ENCODE measurements around the gene ZNF865. TPM values are rescaled to one million over a fixed set of nuclear protein-coding genes. Genes with fewer than 3 reads are reported as not detected.
"Not testable (repeated sequence)": the region's sequence is repeated elsewhere in the genome, so short reads cannot be mapped to it uniquely, and the experiment has no call there.

The ZNF865 gene
- total RNA-seq, 1 experiment from 2014 or later: 21.7 TPM

DNA sequence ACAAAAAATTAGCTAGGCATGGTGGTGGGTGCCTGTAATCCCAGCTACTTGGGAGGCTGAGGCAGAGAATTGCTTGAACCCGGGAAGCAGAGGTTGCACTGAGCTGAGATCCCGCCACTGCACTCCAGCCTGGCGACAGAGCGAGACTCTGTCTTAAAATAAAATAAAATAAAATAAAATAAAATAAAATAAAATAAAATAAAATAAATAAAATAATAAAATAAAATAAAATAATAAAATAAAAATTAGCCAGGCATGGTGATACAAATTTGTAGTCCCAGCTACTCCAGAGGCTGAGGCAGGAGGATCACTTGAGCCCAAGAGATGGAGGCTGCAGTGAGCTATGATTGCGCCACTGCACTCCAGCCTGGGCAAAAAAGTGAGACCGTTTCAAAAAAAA is 31.5 kb upstream of the ZNF865 start:
- H3K9me3 Mint-ChIP-seq; H3K27me3 Mint-ChIP-seq (ENCODE audit: low read depth); H3K4me3 Mint-ChIP-seq; DNase-seq (ENCODE audit: low spot score); H3K27ac Mint-ChIP-seq; ATAC-seq; H3K4me1 Mint-ChIP-seq: not testable (repeated sequence)
- ChIA-PET CTCF (interaction anchor here (0.6 to 1.2 kb wide), 5 partner anchors 16 to 136 kb away, joined by 3 read pairs; partner anchors contain the start of genes FIZ1 and ZNF784), POLR2A (interaction anchor here (0.7 to 0.8 kb wide), 2 partner anchors 19 to 42 kb away, joined by 4 to 8 read pairs; no protein-coding TSS in a partner anchor)
- peak; percentile 98 for TF ChIP-seq HMGA2 (CRISPR knock-in tag; IDR thresholded peaks at IDR 0.05)
- H3K36me3 Mint-ChIP-seq: peaks cover 13% of the 10 kb centered on the region

GRCh38 chr19:55576746-55577145 is 28.7 kb upstream of the ZNF865 start:
- H3K4me3 Mint-ChIP-seq: no peak overlapping the region
- POLR2A ChIA-PET: no interaction called here

DNA sequence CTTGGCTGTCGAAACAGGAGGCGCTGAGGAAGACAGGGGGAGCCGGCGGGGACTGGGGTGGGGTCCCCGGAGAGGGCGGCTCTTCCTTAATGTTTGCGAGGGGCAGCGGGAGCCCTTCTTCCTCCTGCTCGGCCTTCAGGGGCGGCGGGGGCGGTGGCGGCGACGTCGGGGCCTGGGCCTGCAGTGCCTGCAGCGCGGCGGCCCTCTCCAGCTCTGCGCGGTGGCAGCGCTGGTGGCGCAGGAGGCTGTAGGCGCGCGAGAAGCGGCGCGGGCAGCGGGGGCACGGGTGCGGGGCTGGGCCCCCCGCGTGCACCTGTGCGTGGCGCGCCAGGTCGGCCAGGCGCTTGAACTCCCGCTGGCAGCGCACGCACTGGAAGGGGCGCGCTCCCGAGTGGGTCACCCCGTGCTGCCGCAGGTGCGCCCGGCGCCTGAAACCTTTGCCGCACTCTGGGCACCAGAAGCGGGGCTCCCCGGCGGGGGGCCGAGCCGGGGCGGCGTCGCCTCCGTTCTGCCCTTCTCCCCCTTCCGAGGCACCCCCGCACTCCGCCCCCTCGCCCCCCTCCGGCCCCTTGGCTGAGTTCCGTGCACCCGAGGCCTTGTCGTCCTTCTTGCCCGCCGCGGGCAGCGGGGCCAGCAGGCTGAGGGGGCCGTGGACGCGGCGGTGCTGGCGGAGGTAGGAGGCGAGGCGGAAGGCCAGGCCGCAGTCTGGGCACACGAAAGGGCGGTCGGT is 27.3 kb upstream of the ZNF865 start:
- H3K36me3 Mint-ChIP-seq: peaks cover 13% of the 10 kb centered on the region
- CTCF ChIA-PET: no interaction called here
- POLR2A ChIA-PET: no interaction called here
- TF ChIP-seq CBFB (CRISPR knock-in tag; IDR thresholded peaks at IDR 0.05; ENCODE audit: low read depth): no peak
- TF ChIP-seq SP1 (CRISPR knock-in tag; conservative IDR thresholded peaks at IDR 0.05): no peak
- TF ChIP-seq, protein P1, sequence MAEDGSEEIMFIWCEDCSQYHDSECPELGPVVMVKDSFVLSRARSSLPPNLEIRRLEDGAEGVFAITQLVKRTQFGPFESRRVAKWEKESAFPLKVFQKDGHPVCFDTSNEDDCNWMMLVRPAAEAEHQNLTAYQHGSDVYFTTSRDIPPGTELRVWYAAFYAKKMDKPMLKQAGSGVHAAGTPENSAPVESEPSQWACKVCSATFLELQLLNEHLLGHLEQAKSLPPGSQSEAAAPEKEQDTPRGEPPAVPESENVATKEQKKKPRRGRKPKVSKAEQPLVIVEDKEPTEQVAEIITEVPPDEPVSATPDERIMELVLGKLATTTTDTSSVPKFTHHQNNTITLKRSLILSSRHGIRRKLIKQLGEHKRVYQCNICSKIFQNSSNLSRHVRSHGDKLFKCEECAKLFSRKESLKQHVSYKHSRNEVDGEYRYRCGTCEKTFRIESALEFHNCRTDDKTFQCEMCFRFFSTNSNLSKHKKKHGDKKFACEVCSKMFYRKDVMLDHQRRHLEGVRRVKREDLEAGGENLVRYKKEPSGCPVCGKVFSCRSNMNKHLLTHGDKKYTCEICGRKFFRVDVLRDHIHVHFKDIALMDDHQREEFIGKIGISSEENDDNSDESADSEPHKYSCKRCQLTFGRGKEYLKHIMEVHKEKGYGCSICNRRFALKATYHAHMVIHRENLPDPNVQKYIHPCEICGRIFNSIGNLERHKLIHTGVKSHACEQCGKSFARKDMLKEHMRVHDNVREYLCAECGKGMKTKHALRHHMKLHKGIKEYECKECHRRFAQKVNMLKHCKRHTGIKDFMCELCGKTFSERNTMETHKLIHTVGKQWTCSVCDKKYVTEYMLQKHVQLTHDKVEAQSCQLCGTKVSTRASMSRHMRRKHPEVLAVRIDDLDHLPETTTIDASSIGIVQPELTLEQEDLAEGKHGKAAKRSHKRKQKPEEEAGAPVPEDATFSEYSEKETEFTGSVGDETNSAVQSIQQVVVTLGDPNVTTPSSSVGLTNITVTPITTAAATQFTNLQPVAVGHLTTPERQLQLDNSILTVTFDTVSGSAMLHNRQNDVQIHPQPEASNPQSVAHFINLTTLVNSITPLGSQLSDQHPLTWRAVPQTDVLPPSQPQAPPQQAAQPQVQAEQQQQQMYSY (CRISPR knock-in tag; IDR thresholded peaks at IDR 0.05): no peak
- no peak for TF ChIP-seq FOXP1 (CRISPR knock-in tag; IDR thresholded peaks at IDR 0.05; ENCODE audit: borderline replicate concordance)
- no peak for TF ChIP-seq TEAD4 (CRISPR knock-in tag; IDR thresholded peaks at IDR 0.05)
- TF ChIP-seq ZNF263 (CRISPR knock-in tag; IDR thresholded peaks at IDR 0.05; ENCODE audit: low read depth): no peak
- TF ChIP-seq ZNF138 (CRISPR knock-in tag; conservative IDR thresholded peaks at IDR 0.05): no peak
- TF ChIP-seq, protein P2, sequence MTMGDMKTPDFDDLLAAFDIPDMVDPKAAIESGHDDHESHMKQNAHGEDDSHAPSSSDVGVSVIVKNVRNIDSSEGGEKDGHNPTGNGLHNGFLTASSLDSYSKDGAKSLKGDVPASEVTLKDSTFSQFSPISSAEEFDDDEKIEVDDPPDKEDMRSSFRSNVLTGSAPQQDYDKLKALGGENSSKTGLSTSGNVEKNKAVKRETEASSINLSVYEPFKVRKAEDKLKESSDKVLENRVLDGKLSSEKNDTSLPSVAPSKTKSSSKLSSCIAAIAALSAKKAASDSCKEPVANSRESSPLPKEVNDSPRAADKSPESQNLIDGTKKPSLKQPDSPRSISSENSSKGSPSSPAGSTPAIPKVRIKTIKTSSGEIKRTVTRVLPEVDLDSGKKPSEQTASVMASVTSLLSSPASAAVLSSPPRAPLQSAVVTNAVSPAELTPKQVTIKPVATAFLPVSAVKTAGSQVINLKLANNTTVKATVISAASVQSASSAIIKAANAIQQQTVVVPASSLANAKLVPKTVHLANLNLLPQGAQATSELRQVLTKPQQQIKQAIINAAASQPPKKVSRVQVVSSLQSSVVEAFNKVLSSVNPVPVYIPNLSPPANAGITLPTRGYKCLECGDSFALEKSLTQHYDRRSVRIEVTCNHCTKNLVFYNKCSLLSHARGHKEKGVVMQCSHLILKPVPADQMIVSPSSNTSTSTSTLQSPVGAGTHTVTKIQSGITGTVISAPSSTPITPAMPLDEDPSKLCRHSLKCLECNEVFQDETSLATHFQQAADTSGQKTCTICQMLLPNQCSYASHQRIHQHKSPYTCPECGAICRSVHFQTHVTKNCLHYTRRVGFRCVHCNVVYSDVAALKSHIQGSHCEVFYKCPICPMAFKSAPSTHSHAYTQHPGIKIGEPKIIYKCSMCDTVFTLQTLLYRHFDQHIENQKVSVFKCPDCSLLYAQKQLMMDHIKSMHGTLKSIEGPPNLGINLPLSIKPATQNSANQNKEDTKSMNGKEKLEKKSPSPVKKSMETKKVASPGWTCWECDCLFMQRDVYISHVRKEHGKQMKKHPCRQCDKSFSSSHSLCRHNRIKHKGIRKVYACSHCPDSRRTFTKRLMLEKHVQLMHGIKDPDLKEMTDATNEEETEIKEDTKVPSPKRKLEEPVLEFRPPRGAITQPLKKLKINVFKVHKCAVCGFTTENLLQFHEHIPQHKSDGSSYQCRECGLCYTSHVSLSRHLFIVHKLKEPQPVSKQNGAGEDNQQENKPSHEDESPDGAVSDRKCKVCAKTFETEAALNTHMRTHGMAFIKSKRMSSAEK (CRISPR knock-in tag; IDR thresholded peaks at IDR 0.05; ENCODE audit: borderline replicate concordance): no peak
- no peak for TF ChIP-seq NR3C1 (CRISPR knock-in tag; conservative IDR thresholded peaks at IDR 0.05; ENCODE audit: low read depth)
- no peak for TF ChIP-seq NFATC4 (CRISPR knock-in tag; IDR thresholded peaks at IDR 0.05)
- no peak for TF ChIP-seq ZNF317 (CRISPR knock-in tag; IDR thresholded peaks at IDR 0.05; ENCODE audit: borderline replicate concordance, low read depth)
- TF ChIP-seq, protein P3, sequence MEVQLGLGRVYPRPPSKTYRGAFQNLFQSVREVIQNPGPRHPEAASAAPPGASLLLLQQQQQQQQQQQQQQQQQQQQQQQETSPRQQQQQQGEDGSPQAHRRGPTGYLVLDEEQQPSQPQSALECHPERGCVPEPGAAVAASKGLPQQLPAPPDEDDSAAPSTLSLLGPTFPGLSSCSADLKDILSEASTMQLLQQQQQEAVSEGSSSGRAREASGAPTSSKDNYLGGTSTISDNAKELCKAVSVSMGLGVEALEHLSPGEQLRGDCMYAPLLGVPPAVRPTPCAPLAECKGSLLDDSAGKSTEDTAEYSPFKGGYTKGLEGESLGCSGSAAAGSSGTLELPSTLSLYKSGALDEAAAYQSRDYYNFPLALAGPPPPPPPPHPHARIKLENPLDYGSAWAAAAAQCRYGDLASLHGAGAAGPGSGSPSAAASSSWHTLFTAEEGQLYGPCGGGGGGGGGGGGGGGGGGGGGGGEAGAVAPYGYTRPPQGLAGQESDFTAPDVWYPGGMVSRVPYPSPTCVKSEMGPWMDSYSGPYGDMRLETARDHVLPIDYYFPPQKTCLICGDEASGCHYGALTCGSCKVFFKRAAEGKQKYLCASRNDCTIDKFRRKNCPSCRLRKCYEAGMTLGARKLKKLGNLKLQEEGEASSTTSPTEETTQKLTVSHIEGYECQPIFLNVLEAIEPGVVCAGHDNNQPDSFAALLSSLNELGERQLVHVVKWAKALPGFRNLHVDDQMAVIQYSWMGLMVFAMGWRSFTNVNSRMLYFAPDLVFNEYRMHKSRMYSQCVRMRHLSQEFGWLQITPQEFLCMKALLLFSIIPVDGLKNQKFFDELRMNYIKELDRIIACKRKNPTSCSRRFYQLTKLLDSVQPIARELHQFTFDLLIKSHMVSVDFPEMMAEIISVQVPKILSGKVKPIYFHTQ (CRISPR knock-in tag; IDR thresholded peaks at IDR 0.05): no peak
- TF ChIP-seq ZNF416 (CRISPR knock-in tag; IDR thresholded peaks at IDR 0.05): no peak
- no peak for TF ChIP-seq NR1H2 (CRISPR knock-in tag; IDR thresholded peaks at IDR 0.05)
- TF ChIP-seq, protein P4, sequence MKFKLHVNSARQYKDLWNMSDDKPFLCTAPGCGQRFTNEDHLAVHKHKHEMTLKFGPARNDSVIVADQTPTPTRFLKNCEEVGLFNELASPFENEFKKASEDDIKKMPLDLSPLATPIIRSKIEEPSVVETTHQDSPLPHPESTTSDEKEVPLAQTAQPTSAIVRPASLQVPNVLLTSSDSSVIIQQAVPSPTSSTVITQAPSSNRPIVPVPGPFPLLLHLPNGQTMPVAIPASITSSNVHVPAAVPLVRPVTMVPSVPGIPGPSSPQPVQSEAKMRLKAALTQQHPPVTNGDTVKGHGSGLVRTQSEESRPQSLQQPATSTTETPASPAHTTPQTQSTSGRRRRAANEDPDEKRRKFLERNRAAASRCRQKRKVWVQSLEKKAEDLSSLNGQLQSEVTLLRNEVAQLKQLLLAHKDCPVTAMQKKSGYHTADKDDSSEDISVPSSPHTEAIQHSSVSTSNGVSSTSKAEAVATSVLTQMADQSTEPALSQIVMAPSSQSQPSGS (CRISPR knock-in tag; IDR thresholded peaks at IDR 0.05; ENCODE audit: borderline replicate concordance, low read depth): no peak

More at GRCh38 chr19:55576746-55577145, 28.7 kb upstream of the ZNF865 start:
- TF ChIP-seq, protein P5, sequence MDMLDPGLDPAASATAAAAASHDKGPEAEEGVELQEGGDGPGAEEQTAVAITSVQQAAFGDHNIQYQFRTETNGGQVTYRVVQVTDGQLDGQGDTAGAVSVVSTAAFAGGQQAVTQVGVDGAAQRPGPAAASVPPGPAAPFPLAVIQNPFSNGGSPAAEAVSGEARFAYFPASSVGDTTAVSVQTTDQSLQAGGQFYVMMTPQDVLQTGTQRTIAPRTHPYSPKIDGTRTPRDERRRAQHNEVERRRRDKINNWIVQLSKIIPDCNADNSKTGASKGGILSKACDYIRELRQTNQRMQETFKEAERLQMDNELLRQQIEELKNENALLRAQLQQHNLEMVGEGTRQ (CRISPR knock-in tag; IDR thresholded peaks at IDR 0.05): no peak
- TF ChIP-seq ZNF121 (CRISPR knock-in tag; IDR thresholded peaks at IDR 0.05): peak; percentile 78
- peaks cover 13% of the 10 kb centered on the region for H3K36me3 Mint-ChIP-seq
- ATAC-seq: no peak
- no peak overlapping the region for H3K27ac Mint-ChIP-seq
- peaks cover 5% of the 10 kb centered on the region for H3K4me1 Mint-ChIP-seq
- DNase-seq (ENCODE audit: low spot score): no peak
- CTCF ChIA-PET: no interaction called here
- H3K27me3 Mint-ChIP-seq (ENCODE audit: low read depth): no peaks in the 10 kb centered on the region; the same call in 1 of the 2 replicates
- no peaks in the 10 kb centered on the region for H3K9me3 Mint-ChIP-seq

More for the DNA sequence above, 27.3 kb upstream of the ZNF865 start:
- Mint-ChIP-seq H3K9me3 (no peaks in the 10 kb centered on the region), H3K4me1 (peaks cover 5% of the 10 kb centered on the region), H3K27ac (no peak overlapping the region), H3K27me3 (ENCODE audit: low read depth) (no peaks in the 10 kb centered on the region; the same call in 1 of the 2 replicates), H3K4me3 (no peak overlapping the region)
- no peak for DNase-seq (ENCODE audit: low spot score)
- ATAC-seq: no peak
